Fibroblast of skin of right biceps (primary cell): ENCODE data around the gene LDAF1.
"Not testable (repeated sequence)": the region's sequence is repeated elsewhere in the genome, so short reads cannot be mapped to it uniquely, and the experiment has no call there.

Source experiments
- DNase-seq: peaks from one replicate; pipeline ENCODE4 v3.0.0-alpha.2; 2013

Gene LDAF1

GRCh38 chr16:21163576-21163975 lies 5.1 kb downstream of the LDAF1 start:
- DNase-seq = no peak

- no peak for DNase-seq
Measured at GRCh38 chr16:21164521-21165168, 6.2 kb downstream of the LDAF1 start.

GRCh38 chr16:21166561-21166961 lies 8.1 kb downstream of the LDAF1 start:
- DNase-seq = peak; percentile 21

- peak; percentile 89 for DNase-seq
Measured at GRCh38 chr16:21167360-21167759, 8.9 kb downstream of the LDAF1 start.

GRCh38 chr16:21167929-21168602 lies 9.6 kb downstream of the LDAF1 start:
- DNase-seq = no peak

- peak; percentile 26 for DNase-seq
Measured at GRCh38 chr16:21169249-21169981, 10.9 kb downstream of the LDAF1 start.

GRCh38 chr16:21170116-21170515 lies 11.6 kb downstream of the LDAF1 start:
- DNase-seq = not testable (repeated sequence)

- no peak for DNase-seq
Measured at GRCh38 chr16:21172650-21173049, 14.2 kb downstream of the LDAF1 start.

- DNase-seq = no peak
Measured at GRCh38 chr16:21175397-21175796, 16.9 kb downstream of the LDAF1 start.

GRCh38 chr16:21179126-21179982 lies 20.9 kb downstream of the LDAF1 start:
- DNase-seq = no peak

- no peak for DNase-seq
Measured at GRCh38 chr16:21179983-21180365, 21.5 kb downstream of the LDAF1 start.

- DNase-seq = no peak
Measured at GRCh38 chr16:21183995-21184394, 25.5 kb downstream of the LDAF1 start.

- DNase-seq = no peak
Measured at GRCh38 chr16:21184834-21185233, 26.4 kb downstream of the LDAF1 start.

- DNase-seq = no peak
Measured at GRCh38 chr16:21185659-21186325, 27.3 kb downstream of the LDAF1 start.

GRCh38 chr16:21186326-21186691 lies 27.8 kb downstream of the LDAF1 start:
- DNase-seq = no peak

GRCh38 chr16:21189311-21189710 lies 30.8 kb downstream of the LDAF1 start:
- no peak for DNase-seq

GRCh38 chr16:21190013-21190412 lies 31.5 kb downstream of the LDAF1 start:
- DNase-seq = no peak

GRCh38 chr16:21190599-21190998 lies 32.1 kb downstream of the LDAF1 start:
- DNase-seq = peak; percentile 58

- no peak for DNase-seq
Measured at GRCh38 chr16:21192991-21193390, 34.5 kb downstream of the LDAF1 start.

GRCh38 chr16:21194771-21195301 lies 36.4 kb downstream of the LDAF1 start:
- DNase-seq = peak; percentile 26

GRCh38 chr16:21195330-21195729 lies 36.9 kb downstream of the LDAF1 start:
- not testable (repeated sequence) for DNase-seq

- DNase-seq = no peak
Measured at GRCh38 chr16:21197112-21197511, 38.6 kb downstream of the LDAF1 start.
